ENCODE data around the gene RSF1. TPM values are rescaled to one million over a fixed set of nuclear protein-coding genes. Genes with fewer than 3 reads are reported as not detected.
"Not testable (repeated sequence)": the region's sequence is repeated elsewhere in the genome, so short reads cannot be mapped to it uniquely, and the experiment has no call there.

RSF1 gene
- polyA plus RNA-seq (ENCODE audit: insufficient read length in 12 of 12) = 10 to 100 TPM in 11 of 12 donors, not detected in 1; 29.1 to 67.8 (median 43.4) TPM
- long read RNA-seq, donor 1, transcript RSF1-206 (6 exons, 2,107 nt) = major isoform, 5 of 22 reads
- long read RNA-seq, donor 1, partial matches to known transcripts = 13 of 22 reads
- long read RNA-seq, donor 1, other reads (novel, unspliced or antisense) = 0 of 22 reads
- long read RNA-seq, donor 2, transcript RSF1-206 (6 exons, 2,107 nt) = major isoform, 8 of 15 reads
- long read RNA-seq, donor 2, partial matches to known transcripts = 6 of 15 reads
- long read RNA-seq, donor 2, other reads (novel, unspliced or antisense) = 0 of 15 reads
- long read RNA-seq, donor 3, transcript RSF1-206 (6 exons, 2,107 nt) = major isoform, 5 of 5 reads
- long read RNA-seq, donor 3, partial matches to known transcripts = 0 of 5 reads
- long read RNA-seq, donor 3, other reads (novel, unspliced or antisense) = 0 of 5 reads
- long read RNA-seq, donor 4, partial matches to known transcripts = 6 of 8 reads
- long read RNA-seq, donor 4, other reads (novel, unspliced or antisense) = 0 of 8 reads
- long read RNA-seq, donor 5 = 0 reads
- long read RNA-seq, donor 6, full-length matches to known transcripts = 10 of 10 reads
- long read RNA-seq, donor 6, partial matches to known transcripts = 0 of 10 reads
- long read RNA-seq, donor 6, other reads (novel, unspliced or antisense) = 0 of 10 reads
- long read RNA-seq, donor 7, transcript RSF1-206 (6 exons, 2,107 nt) = major isoform, 6 of 7 reads
- long read RNA-seq, donor 7, partial matches to known transcripts = 0 of 7 reads
- long read RNA-seq, donor 7, other reads (novel, unspliced or antisense) = 0 of 7 reads
- long read RNA-seq, donor 8, full-length matches to known transcripts = 16 of 16 reads
- long read RNA-seq, donor 8, partial matches to known transcripts = 0 of 16 reads
- long read RNA-seq, donor 8, other reads (novel, unspliced or antisense) = 0 of 16 reads
- long read RNA-seq, donor 9, full-length matches to known transcripts = 3 of 3 reads
- long read RNA-seq, donor 9, partial matches to known transcripts = 0 of 3 reads
- long read RNA-seq, donor 9, other reads (novel, unspliced or antisense) = 0 of 3 reads
- long read RNA-seq, donor 10, full-length matches to known transcripts = 7 of 7 reads
- long read RNA-seq, donor 10, partial matches to known transcripts = 0 of 7 reads
- long read RNA-seq, donor 10, other reads (novel, unspliced or antisense) = 0 of 7 reads
- long read RNA-seq, donor 11, transcript RSF1-206 (6 exons, 2,107 nt) = major isoform, 9 of 9 reads
- long read RNA-seq, donor 11, partial matches to known transcripts = 0 of 9 reads
- long read RNA-seq, donor 11, other reads (novel, unspliced or antisense) = 0 of 9 reads

GRCh38 chr11:77820565-77821348 is at the start of gene RSF1, which contains the start of gene AAMDC:
Gene RSF1, minus strand, starts transcription at chr11:77820722. Its CDS starts 8 bp downstream, at chr11:77820714.
Gene AAMDC, plus strand, starts transcription at chr11:77821144. Its CDS starts 21,353 bp downstream, at chr11:77842497.
- DNase-seq = peak; percentile 99

- no peak for DNase-seq
Measured at GRCh38 chr11:77868744-77869143, 48.2 kb upstream of the RSF1 start.

GRCh38 chr11:77866336-77866735 is 45.8 kb upstream of the RSF1 start:
- no peak for DNase-seq

GRCh38 chr11:77865805-77866204 is 45.3 kb upstream of the RSF1 start:
- DNase-seq = no peak

- not testable (repeated sequence) for DNase-seq
Measured at GRCh38 chr11:77861444-77861843, 40.9 kb upstream of the RSF1 start.

GRCh38 chr11:77857906-77858457 is 37.5 kb upstream of the RSF1 start:
- not testable (repeated sequence) for DNase-seq

- no peak for DNase-seq
Measured at GRCh38 chr11:77854838-77855237, 34.3 kb upstream of the RSF1 start.

GRCh38 chr11:77851503-77851902 is 31.0 kb upstream of the RSF1 start:
- DNase-seq = no peak

GRCh38 chr11:77843700-77844099 is 23.2 kb upstream of the RSF1 start:
- DNase-seq = not testable (repeated sequence)

- DNase-seq = no peak
Measured at GRCh38 chr11:77842441-77843121, 22.1 kb upstream of the RSF1 start.

- DNase-seq = no peak
Measured at GRCh38 chr11:77833302-77833701, 12.8 kb upstream of the RSF1 start.

GRCh38 chr11:77828926-77829325 is 8.4 kb upstream of the RSF1 start:
- DNase-seq = no peak

- DNase-seq = no peak
Measured at GRCh38 chr11:77823775-77824174, 3.3 kb upstream of the RSF1 start.

GRCh38 chr11:77822126-77822525 is 1.6 kb upstream of the RSF1 start:
- DNase-seq = not testable (repeated sequence)

GRCh38 chr11:77821349-77821851 is 878 bp upstream of the RSF1 start:
- DNase-seq = peak; percentile 46

GRCh38 chr11:77819921-77820564 is 479 bp downstream of the RSF1 start:
- peak; percentile 48 for DNase-seq

- DNase-seq = peak; percentile 85
Measured at GRCh38 chr11:77819411-77819920, 1.1 kb downstream of the RSF1 start.

GRCh38 chr11:77815459-77815858 is 5.1 kb downstream of the RSF1 start:
- DNase-seq = no peak

- DNase-seq = no peak
Measured at GRCh38 chr11:77814848-77815247, 5.7 kb downstream of the RSF1 start.
